Small intestine (tissue), 7 donors: Measurements from ENCODE around the gene PSMD1. TPM values are rescaled to one million over a fixed set of nuclear protein-coding genes. Genes with fewer than 3 reads are reported as not detected.

ENCODE experiments used
- DNase-seq, 2 donors: peaks; one replicate each; pipeline versions ENCODE4 v3.0.0 to v3.0.0-alpha.2; 2013
- FAIRE-seq: peaks from 2 replicates; lab custom pipeline; 2012; peaks lifted over from hg19 to GRCh38; lab: Jason Lieb, UNC
- H3K27ac ChIP-seq, 3 donors: one replicate each; pipeline ENCODE4 v1.5.1; 2013; ENCODE audit warnings: low read length in 2 of 3, mild to moderate bottlenecking in 2 of 3, control low read depth in 1 of 3, inconsistent platforms in 1 of 3, low read depth in 1 of 3, moderate library complexity in 1 of 3
- H3K27me3 ChIP-seq, 3 donors: one replicate each; pipeline ENCODE4 v1.6.1; 2013; ENCODE audit warnings: low read length in 3 of 3, inconsistent platforms in 1 of 3; ENCODE audit not compliant: control insufficient read depth in 3 of 3, insufficient read depth in 3 of 3
- H3K36me3 ChIP-seq, 3 donors: one replicate each; pipeline ENCODE4 v1.6.1; 2013; ENCODE audit warnings: low read length in 3 of 3, inconsistent platforms in 1 of 3, low read depth in 1 of 3, mild to moderate bottlenecking in 1 of 3, moderate library complexity in 1 of 3; ENCODE audit not compliant: control insufficient read depth in 3 of 3, insufficient read depth in 2 of 3
- H3K4me1 ChIP-seq, 3 donors: one replicate each; pipeline ENCODE4 v1.6.1; 2013; ENCODE audit warnings: low read length in 2 of 3, inconsistent platforms in 1 of 3, low read depth in 1 of 3, mild to moderate bottlenecking in 1 of 3, moderate library complexity in 1 of 3; ENCODE audit not compliant: control insufficient read depth in 3 of 3, insufficient read depth in 2 of 3
- H3K4me3 ChIP-seq, 3 donors: one replicate each; pipeline ENCODE4 v1.5.1; 2013; ENCODE audit warnings: low read length in 3 of 3, control low read depth in 1 of 3, inconsistent platforms in 1 of 3, low read depth in 1 of 3, mild to moderate bottlenecking in 1 of 3, moderate library complexity in 1 of 3
- H3K9me3 ChIP-seq, 2 donors: one replicate each; pipeline ENCODE4 v1.6.1; 2013; ENCODE audit warnings: low read depth in 1 of 2, low read length in 1 of 2; ENCODE audit not compliant: control insufficient read depth in 2 of 2, insufficient read depth in 1 of 2
- WGBS, 3 donors: extraction: QIAGEN DNeasy Blood & Tissue Kit; methylation state at CpG; one replicate each; pipeline ENCODE4 v1.1.7; 2013; 5-methylcytosine and 5-hydroxymethylcytosine counted together
- polyA plus RNA-seq, 4 donors: library from polyadenylated mRNA; stranded (reverse) in 3 of 4; unstranded in 1 of 4; fragments of 200-250 nt in 3 of 4; fragments of 120-200 nt in 1 of 4; gene quantifications; one replicate each; pipeline versions ENCODE4 v1.2.1 to v1.2.3, GENCODE V29; 2013
- donor health status: healthy with polysubstance abuse.
- donor health status: control.
- donor health status: control.
- donor health status: Bipolar disorder and iron deficiency.
- donor health status: healthy.

PSMD1 gene
- polyA plus RNA-seq, 4 donors, result 45.8 to 75.1 (median 59.5) TPM

DNA sequence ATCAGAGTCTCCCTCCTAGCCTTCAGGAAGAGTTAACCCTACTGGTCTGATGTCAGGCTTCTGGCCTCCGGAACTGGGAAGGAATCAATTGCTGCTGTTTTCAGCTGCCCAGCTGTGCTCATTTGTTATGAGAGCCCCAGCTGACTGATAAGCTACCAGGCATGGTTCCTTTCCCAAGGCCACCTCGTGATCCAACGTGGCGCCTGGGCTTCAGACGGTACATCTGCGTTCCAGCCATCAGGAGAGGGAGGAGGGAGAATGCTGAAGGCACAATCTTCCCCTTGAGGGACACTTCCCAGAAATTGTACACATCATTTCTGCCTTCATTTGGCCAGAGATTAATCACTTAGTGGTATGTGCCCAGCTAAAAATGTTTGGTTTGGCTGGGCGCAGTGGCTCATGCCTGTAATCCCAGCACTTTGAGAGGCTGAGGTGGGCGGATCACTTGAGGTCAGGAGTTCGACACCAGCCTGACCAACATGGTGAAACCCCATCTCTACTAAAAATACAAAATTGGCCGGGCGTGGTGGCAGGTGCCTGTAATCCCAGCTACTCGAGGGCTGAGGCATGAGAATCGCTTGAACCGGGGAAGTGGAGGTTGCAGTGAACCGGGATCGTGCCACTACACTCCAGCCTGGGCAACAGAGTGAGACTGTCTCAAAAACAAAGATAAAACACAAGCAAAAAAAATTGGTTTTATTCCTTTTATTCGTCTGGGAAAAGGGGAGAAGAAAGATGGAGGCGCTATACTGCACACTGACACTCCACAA lies 131.3 kb downstream of the PSMD1 start:
- 65 to 70% (median 70%) methylated on average over 18 of the region's 18 CpGs for WGBS, 3 donors
- FAIRE-seq, result no peak
- peaks cover 0 to 6% of the 10 kb centered on the region in 2 donors for H3K9me3 ChIP-seq
- H3K36me3 ChIP-seq, result no peaks in the 10 kb centered on the region
- H3K4me1 ChIP-seq, result peaks cover 0 to 28% (median 0%) of the 10 kb centered on the region in 3 donors
- peak overlapping the region in 1 of 3 donors; percentile 49 for H3K27ac ChIP-seq
- no peak overlapping the region for H3K4me3 ChIP-seq
- H3K27me3 ChIP-seq, result peaks cover 0 to 3% (median 0%) of the 10 kb centered on the region in 3 donors
- DNase-seq, result peak; percentile 43 to 72

DNA sequence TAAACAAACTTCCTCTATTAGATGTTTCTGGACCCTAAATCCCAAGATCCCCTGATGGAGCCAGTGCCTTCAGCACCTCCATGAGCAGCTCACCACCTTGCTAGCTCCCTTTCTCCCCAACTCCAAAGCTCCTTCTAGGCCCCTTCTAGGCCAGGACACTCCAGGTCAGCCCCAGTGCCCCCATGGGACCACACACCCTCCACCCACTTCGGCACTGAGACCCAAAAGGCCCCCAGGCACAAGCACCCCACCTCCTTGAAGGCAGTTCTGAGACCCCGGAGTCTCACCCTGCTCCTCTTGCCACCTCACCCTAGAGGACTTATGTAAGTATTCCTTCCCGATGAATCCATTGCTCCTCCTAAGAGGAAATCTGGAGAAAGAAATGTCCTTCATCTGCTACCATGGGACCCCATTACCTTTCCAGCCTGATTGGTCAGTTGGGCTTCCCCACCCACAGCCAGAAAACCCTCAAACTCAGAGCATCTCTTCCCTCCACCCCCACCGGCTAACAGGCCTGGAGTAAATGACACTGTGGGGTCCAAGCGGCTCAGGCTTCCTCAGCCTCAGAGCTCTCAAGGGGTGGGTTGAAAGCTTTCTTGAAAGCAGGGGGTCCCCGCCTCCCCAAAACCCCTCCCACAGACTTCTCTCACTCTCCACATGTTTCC lies 132.0 kb downstream of the PSMD1 start:
- WGBS, 3 donors, result 89 to 93% (median 91%) methylated on average over 6 of the region's 6 CpGs
- DNase-seq (no peak), FAIRE-seq (no peak)
- Histone ChIP-seq H3K27me3 (peaks cover 0 to 3% (median 0%) of the 10 kb centered on the region in 3 donors), H3K9me3 (peaks cover 0 to 6% of the 10 kb centered on the region in 2 donors), H3K36me3 (no peaks in the 10 kb centered on the region), H3K27ac (no peak overlapping the region), H3K4me3 (no peak overlapping the region), H3K4me1 (peaks cover 0 to 28% (median 0%) of the 10 kb centered on the region in 3 donors)

DNA sequence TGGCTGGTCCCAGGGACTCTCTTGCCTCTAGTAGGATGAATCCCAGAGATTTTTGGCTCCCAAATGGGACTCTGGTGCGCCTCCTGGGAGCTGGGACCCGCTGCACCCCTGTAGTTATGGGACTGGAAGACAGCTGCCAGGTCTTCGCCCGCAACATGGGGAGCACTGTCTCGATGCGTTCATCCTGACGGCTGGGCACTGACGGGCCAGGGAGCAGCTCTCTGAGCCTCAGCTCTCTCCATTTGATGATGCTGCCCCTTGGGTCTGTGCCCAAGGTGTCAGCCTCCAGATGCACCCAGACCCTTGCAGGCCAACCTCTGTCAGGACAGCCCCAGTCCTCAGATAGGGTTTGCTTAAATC lies 132.5 kb downstream of the PSMD1 start:
- Histone ChIP-seq H3K27me3 (peaks cover 0 to 3% (median 0%) of the 10 kb centered on the region in 3 donors), H3K9me3 (peaks cover 0 to 4% of the 10 kb centered on the region in 2 donors), H3K27ac (no peak overlapping the region), H3K4me3 (no peak overlapping the region), H3K36me3 (no peaks in the 10 kb centered on the region), H3K4me1 (peaks cover 0 to 28% (median 0%) of the 10 kb centered on the region in 3 donors)
- DNase-seq (no peak), FAIRE-seq (no peak)
- WGBS, 3 donors, result 94 to 97% (median 95%) methylated on average over 8 of the region's 8 CpGs

DNA sequence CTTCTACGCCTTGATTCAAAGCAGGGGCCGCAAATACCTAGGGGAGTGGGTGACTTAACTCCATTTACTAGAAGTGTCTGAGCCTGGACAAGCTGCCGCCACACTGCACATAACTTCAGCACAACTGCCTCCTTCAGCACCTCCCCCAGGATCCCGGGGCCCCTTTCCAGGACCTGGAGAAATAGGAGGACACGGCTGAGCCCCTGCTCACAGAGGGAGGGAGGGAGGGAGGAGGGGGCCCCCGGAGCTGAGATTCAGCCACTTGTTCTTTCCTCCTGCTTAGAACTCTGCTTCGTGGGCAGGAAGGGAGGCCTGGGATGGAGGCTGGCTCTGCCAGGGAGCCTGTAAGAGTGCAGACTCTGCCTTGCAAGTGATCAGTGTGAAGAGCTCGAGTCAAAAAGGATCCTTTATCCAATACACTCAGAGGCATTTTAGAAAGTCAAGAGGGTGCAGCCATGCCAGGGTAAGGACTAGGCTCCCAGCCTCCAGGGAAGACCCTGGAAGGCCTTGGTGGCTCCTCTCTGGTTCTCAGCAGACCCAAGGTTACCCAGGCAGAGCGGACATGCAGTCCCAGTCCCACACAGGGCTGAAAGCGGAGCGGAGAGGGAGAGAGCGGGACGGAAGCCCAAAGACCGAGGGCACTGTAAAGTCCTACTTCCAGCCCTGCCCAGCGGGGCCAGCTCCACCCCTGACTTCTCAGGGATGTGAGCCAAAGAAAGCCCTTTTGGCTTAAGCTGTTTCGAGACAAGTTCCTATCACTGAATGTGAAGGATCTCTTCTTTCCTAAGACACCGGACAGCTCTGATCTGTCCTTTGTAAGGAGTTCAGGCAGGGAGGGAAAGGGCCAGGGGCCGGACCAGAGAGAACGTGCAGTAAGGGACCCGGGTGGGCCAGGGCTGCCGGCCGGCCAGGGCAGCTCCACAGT lies 133.2 kb downstream of the PSMD1 start:
- FAIRE-seq (no peak), DNase-seq (no peak)
- Histone ChIP-seq H3K27ac (peak overlapping the region; percentile 5 to 85 (median 23)), H3K4me1 (peaks cover 0 to 28% (median 0%) of the 10 kb centered on the region in 3 donors), H3K36me3 (no peaks in the 10 kb centered on the region), H3K4me3 (peak overlapping the region in 1 of 3 donors; percentile 39), H3K9me3 (peaks cover 0 to 3% of the 10 kb centered on the region in 2 donors), H3K27me3 (peaks cover 0 to 3% (median 0%) of the 10 kb centered on the region in 3 donors)
- 65 to 70% (median 69%) methylated on average over 21 to 22 of the region's 22 CpGs for whole genome bisulfite sequencing, 3 donors

DNA sequence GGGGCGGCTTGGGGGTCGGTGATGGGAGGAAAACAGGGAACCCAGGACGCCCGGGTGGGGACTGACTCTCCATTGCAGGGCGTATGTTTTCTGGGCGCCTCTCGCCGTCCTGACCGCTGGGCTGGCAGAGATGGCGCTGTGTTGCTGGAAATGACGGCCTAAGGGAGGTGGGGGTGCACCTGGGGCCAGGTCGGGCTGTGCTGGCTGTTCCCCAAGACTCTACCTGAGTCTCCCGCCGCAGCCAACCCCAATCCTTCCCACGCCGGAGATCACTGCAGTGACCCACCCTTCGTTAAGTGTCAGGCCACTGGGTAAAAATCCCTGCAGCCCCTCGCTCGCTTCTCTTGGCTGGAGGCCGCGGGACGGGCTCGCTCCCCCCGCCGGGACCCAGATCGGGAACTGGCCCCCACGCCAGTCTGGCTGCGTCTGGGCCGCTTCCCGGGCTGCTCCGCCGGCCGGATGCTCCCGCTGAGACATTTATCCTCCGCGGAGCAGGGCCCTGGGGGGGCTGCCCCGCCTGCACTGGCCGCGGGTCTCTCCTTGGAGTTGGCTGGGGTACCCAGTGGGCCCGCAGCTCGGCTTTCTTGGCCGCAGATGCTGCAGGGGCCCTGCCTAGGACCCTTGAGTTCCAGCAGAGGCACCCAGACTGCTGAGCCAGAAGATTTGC lies 134.0 kb downstream of the PSMD1 start:
- Histone ChIP-seq H3K4me1 (peaks cover 0 to 22% (median 0%) of the 10 kb centered on the region in 3 donors), H3K27me3 (peaks cover 0 to 3% (median 0%) of the 10 kb centered on the region in 3 donors), H3K9me3 (peaks cover 0 to 3% of the 10 kb centered on the region in 2 donors), H3K27ac (peak overlapping the region; percentile 5 to 85 (median 23)), H3K36me3 (no peaks in the 10 kb centered on the region), H3K4me3 (peak overlapping the region in 1 of 3 donors; percentile 39)
- FAIRE-seq (no peak), DNase-seq (peak; percentile 22 to 73)
- WGBS, 3 donors, result 18 to 24% (median 23%) methylated on average over 40 to 42 of the region's 42 CpGs

DNA sequence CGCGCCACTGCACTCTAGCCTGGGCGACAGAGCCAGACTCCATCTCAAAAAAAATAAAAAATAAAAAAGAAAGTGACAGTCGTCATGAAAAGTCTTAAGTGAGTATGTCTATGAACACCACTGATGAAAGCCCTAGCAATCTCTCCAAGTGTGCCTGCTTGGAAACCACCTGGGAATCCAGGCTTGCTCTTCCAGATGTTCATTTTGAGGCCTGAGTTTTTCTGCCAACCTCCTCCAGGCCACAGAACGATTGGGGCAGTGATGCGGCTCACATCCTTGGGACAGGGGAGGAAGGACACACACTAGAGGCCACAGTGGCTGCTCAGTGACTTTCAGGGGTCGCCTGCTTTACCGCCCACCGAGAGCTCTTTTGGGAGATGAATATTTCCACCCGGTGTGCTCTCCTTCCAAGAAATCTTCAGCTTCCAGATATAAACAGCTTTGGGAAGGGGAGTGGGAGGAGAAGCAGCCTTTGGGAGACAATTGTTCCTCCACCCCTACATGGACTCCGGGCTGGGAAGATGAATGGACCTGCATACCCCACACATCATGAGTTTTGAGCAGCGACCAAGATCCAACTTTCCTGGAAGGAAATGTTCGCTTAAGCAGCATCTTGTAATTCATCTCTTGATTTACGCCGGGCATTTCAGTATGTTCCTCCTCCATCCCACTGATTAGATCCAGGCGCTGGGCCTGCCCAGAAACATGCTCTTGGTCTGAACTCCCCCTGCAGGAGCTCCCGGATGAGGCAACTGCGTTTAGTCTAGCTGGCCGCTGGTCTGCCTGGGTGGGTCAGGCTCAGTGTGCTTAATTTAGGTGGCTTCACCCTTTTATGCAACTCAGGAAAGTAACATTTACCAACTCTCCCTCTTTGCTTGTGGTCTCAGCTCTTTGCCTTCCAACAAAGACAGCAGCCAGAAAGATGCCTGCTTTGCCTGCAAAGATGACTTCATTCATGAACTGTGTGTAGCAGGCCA lies 135.5 kb downstream of the PSMD1 start:
- no peak for FAIRE-seq
- 59 to 71% (median 70%) methylated on average over 19 of the region's 19 CpGs for WGBS, 3 donors
- H3K27me3 ChIP-seq, result peaks cover 0 to 3% (median 0%) of the 10 kb centered on the region in 3 donors

DNA sequence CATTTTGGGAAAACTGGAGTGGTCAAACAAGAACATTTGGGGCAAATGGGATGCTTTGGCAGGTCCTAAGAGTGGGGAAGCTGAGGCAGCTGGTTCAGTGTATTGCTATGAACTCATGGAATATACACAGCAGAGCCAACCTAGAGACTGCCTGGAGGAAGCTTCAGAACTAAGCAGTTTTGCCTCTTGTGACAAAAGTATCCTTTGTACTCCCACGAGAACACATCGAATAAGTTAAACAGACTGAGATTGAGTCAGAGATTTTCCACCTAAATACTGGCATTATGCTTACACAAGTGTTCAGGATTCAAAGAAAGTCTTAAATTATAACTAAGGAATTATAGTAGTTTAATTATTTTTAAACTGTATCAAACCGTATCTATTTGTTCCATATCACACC lies 136.5 kb downstream of the PSMD1 start:
- Histone ChIP-seq H3K36me3 (no peaks in the 10 kb centered on the region), H3K27ac (no peak overlapping the region), H3K27me3 (peaks cover 0 to 3% (median 0%) of the 10 kb centered on the region in 3 donors), H3K4me1 (peaks cover 0 to 14% (median 0%) of the 10 kb centered on the region in 3 donors), H3K9me3 (no peaks in the 10 kb centered on the region), H3K4me3 (no peak overlapping the region)
- DNase-seq (no peak), FAIRE-seq (no peak)
- 83 to 95% (median 88%) methylated on average over 3 of the region's 3 CpGs for WGBS, 3 donors

More for the DNA sequence above, 135.5 kb downstream of the PSMD1 start:
- Histone ChIP-seq H3K27ac (peak overlapping the region in 2 of 3 donors; percentile 44 to 62), H3K4me1 (peaks cover 0 to 18% (median 0%) of the 10 kb centered on the region in 3 donors), H3K36me3 (no peaks in the 10 kb centered on the region), H3K9me3 (peaks cover 0 to 3% of the 10 kb centered on the region in 2 donors), H3K4me3 (no peak overlapping the region)
- DNase-seq, result peak; percentile 40 to 67
